GM18519 (cell line): ENCODE data around the gene MEMO1.
"Not testable (repeated sequence)": the region's sequence is repeated elsewhere in the genome, so short reads cannot be mapped to it uniquely, and the experiment has no call there.

Experiments
- ATAC-seq: cut with Tn5 transposase; IDR thresholded peaks from one replicate; pipeline ENCODE4 v1.9.1; 2021; ENCODE audit warnings: mild to moderate bottlenecking, moderate library complexity; ENCODE audit not compliant: unreplicated experiment, low FRiP score

The MEMO1 gene

DNA sequence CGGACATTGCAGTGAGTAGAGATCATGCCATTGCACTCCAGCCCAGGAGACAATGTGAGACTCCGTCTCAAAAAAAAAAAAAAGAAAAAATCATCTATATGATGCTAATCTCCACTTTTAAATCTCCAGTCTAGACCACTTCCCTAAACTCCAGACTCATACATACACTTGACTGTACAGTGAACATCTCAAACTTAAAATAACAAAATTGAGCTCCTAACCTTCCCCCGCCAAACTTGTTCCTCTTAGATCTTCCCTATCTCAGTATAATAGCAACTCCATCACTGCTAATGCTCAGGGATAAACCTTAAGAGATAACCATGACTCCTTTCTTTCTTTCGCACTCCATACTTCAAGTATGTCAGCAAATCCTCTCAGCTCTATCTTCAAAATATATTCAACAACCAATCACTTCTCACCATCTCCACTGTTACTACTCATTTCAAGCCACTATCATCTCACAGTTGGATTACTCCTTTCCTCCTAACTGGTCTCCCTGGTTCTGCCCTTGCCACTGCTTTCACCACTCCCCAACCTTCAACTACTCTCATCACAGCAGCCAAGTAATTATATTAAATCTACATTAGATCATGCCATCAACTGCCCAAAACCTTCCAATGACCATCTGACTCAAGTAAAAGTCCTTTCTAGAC is 12.0 kb downstream of the MEMO1 start:
- no peak for ATAC-seq

GRCh38 chr2:31997653-31998052 is 13.2 kb downstream of the MEMO1 start:
- no peak for ATAC-seq

DNA sequence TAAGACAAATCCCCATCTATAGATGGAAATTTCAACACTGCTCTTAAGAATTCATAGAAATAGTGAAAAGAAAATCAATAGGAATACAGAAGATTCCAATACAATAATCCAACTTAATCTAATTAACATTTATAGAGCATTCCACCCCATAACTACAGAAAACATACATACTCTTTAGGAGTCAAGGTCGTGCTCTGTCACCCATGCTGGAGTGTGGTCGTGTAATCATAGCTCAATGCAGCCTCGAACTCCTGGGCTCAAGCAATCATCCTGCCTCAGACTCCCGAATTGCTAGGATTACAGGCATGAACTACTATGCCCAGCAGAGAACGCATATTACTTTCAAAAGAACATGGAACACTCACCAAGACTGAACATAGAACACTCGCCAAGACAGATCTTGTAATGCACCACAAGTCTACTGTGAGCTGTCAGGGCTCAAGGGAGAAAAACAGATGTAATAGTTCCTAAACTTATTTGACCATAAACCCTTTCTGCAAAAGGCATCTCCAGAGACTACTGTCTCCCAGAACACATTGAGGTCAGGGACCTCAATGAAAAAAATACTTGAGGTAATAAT is 14.1 kb downstream of the MEMO1 start:
- no peak for ATAC-seq

- no peak for ATAC-seq
Observed at GRCh38 chr2:31992934-31993333, 17.9 kb downstream of the MEMO1 start.

DNA sequence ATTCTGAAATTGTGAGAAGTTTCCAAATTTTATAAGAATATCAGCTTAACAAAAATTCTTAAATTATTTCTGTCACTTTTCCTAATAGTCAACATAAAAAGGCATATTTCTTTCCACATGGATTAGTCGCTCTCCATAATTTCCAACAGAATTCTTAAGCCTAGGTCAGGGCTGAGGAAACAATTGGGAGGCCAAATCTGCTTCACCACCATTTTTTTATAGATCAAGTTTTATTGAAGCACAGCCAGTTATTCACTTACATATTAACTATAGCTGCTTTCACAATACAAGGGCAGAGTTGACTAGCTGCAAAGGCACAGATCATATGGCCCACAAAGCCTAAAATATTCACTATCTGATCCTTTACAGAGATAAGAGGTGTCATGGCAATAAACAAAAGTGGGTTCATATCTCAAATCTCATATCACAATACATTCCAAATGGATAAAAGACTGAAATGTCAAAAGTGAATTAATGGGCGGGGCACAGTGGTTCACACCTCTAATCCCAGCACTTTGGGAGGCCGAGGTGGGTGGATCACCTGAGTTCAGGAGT is 18.7 kb downstream of the MEMO1 start:
- no peak for ATAC-seq

- no peak for ATAC-seq
Observed at GRCh38 chr2:31989946-31990345, 20.9 kb downstream of the MEMO1 start.

GRCh38 chr2:31987454-31988220 is 23.2 kb downstream of the MEMO1 start:
- no peak for ATAC-seq

GRCh38 chr2:31986906-31987305 is 23.9 kb downstream of the MEMO1 start:
- ATAC-seq = no peak

- ATAC-seq = no peak
Observed at GRCh38 chr2:31983762-31984467, 26.9 kb downstream of the MEMO1 start.

GRCh38 chr2:31980674-31981356 is 30.0 kb downstream of the MEMO1 start:
- peak; percentile 98 for ATAC-seq

- no peak for ATAC-seq
Observed at GRCh38 chr2:31979956-31980355, 30.9 kb downstream of the MEMO1 start.

GRCh38 chr2:31979018-31979417 is 31.8 kb downstream of the MEMO1 start:
- no peak for ATAC-seq

DNA sequence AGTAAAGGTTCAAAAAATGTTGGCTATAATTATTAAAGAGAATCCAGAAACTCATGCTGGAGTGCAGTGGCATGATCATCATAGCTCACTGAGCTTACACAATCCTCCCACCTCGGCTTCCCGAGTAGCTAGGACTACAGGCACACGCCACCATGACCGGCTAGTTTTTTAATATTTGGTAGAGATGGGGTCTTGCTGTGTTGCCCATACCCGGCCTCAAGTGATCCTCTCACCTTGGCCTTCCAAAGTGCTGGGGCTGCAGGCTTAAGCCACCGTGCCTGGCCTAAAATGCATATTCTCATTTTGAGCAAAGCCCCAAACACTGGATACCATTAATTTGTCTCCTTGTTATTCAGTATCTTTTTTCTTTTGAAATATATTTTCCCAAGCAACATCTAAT is 32.4 kb downstream of the MEMO1 start:
- no peak for ATAC-seq

DNA sequence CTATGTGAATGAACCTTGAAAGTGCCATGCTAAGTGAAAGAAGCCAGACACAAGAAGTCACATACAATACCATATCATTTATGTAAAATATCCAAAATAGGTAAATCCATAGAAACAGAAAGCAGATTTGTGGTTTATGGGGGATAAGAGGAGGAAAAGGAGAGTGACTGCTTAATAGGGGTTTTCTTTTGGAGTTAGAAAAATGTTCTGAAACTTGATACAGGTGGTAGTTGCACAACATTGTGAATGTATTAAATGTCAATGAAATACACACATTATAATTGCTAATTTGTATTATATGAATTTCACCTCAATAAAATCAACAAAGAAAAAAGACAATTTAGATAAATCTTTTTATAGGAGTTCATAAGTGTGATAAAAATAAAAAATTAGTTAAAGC is 37.1 kb downstream of the MEMO1 start:
- ATAC-seq = no peak

GRCh38 chr2:31972059-31972458 is 38.7 kb downstream of the MEMO1 start:
- ATAC-seq = no peak

GRCh38 chr2:31969178-31969577 is 41.6 kb downstream of the MEMO1 start:
- ATAC-seq = no peak

- ATAC-seq = no peak
Observed at GRCh38 chr2:31967790-31968189, 43.0 kb downstream of the MEMO1 start.

- ATAC-seq = not testable (repeated sequence)
Observed at GRCh38 chr2:31966402-31966801, 44.4 kb downstream of the MEMO1 start.

GRCh38 chr2:31965094-31965493 is 45.7 kb downstream of the MEMO1 start:
- ATAC-seq = no peak

GRCh38 chr2:31962757-31963361 is 47.9 kb downstream of the MEMO1 start:
- ATAC-seq = no peak
